Glomerular endothelial cell (primary cell): ENCODE measurements around the gene TLL1. TPM values are rescaled to one million over a fixed set of nuclear protein-coding genes. Genes with fewer than 3 reads are reported as not detected.

Source experiments
- DNase-seq: peaks from one replicate; pipeline ENCODE4 v3.0.0-alpha.2; 2011; ENCODE audit warnings: low read depth, low spot score; ENCODE audit errors: extremely low read depth
- total RNA-seq: library from RNA; depleted of rRNA; stranded (reverse); fragments of >200 nt; gene quantifications from 2 replicates; pipeline ENCODE4 v1.2.3, GENCODE V29; 2015

Gene TLL1
- total RNA-seq, 1 donor from 2014 or later = 2.9 TPM

GRCh38 chr4:165970703-165971420 is 97.8 kb downstream of the TLL1 start:
- no peak for DNase-seq

- no peak for DNase-seq
These were observed 98.4 kb downstream of the TLL1 start for GRCh38 chr4:165971446-165971845.

- no peak for DNase-seq
These were observed 98.9 kb downstream of the TLL1 start for GRCh38 chr4:165971933-165972332.

- no peak for DNase-seq
These were observed 99.7 kb downstream of the TLL1 start for GRCh38 chr4:165972747-165973146.

- no peak for DNase-seq
These were observed 109.9 kb downstream of the TLL1 start for GRCh38 chr4:165982934-165983333.

GRCh38 chr4:165986956-165987698 is 114.1 kb downstream of the TLL1 start:
- DNase-seq = no peak

GRCh38 chr4:165991325-165992180 is 118.5 kb downstream of the TLL1 start:
- no peak for DNase-seq

GRCh38 chr4:165992283-165992682 is 119.2 kb downstream of the TLL1 start:
- DNase-seq = no peak

GRCh38 chr4:165994701-165995100 is 121.7 kb downstream of the TLL1 start:
- no peak for DNase-seq

GRCh38 chr4:166003811-166004210 is 130.8 kb downstream of the TLL1 start:
- no peak for DNase-seq

- no peak for DNase-seq
These were observed 133.2 kb downstream of the TLL1 start for GRCh38 chr4:166006217-166006616.

- no peak for DNase-seq
These were observed 135.5 kb downstream of the TLL1 start for GRCh38 chr4:166008510-166008909.

- DNase-seq = no peak
These were observed 139.3 kb downstream of the TLL1 start for GRCh38 chr4:166012129-166013030.

GRCh38 chr4:166014411-166014810 is 141.4 kb downstream of the TLL1 start:
- no peak for DNase-seq

GRCh38 chr4:166017804-166018203 is 144.8 kb downstream of the TLL1 start:
- DNase-seq = no peak

GRCh38 chr4:166019441-166020220 is 146.6 kb downstream of the TLL1 start:
- DNase-seq = no peak

- no peak for DNase-seq
These were observed 148.6 kb downstream of the TLL1 start for GRCh38 chr4:166021617-166022016.

GRCh38 chr4:166034965-166035364 is 161.9 kb downstream of the TLL1 start:
- no peak for DNase-seq

- DNase-seq = no peak
These were observed 166.8 kb downstream of the TLL1 start for GRCh38 chr4:166039822-166040221.
